ENCODE data around the gene SDHC. TPM values are rescaled to one million over a fixed set of nuclear protein-coding genes. Genes with fewer than 3 reads are reported as not detected.
A peak's percentile ranks its signal among the peaks of the same experiment; 100 is the strongest.
"Not testable (repeated sequence)": the region's sequence is repeated elsewhere in the genome, so short reads cannot be mapped to it uniquely, and the experiment has no call there.

Gene SDHC
- total and polyA plus RNA-seq, 2 of the 13 experiments (the other 11 are each of a cell fraction or from before 2014, with no cell fraction given), result 27.1 to 229 TPM

- Histone ChIP-seq H3K4me1 (ENCODE audit: insufficient read depth, low read length) (peaks cover 50% of the 10 kb centered on the region), H3K27ac (ENCODE audit: extremely low read length, insufficient read depth, low read length) (peak overlapping the region; percentile 74), H3K9ac (ENCODE audit: insufficient read depth, low read depth, low read length) (peak overlapping the region; percentile 90), H3K4me3 (replicated peaks in 1 of 3; ENCODE audit: insufficient read depth in 1 of 3, low read depth in 2 of 3, low read length in 3 of 3) (peak overlapping the region; percentile 60 to 83 (median 68)), H3K4me2 (ENCODE audit: low read depth, low read length) (peak overlapping the region; percentile 99)
- intact Hi-C loops (cut with micrococcal nuclease; ENCODE audit: unreplicated experiment); FAIRE-seq; ATAC-seq; H4K20me1 ChIP-seq (ENCODE audit: insufficient read depth, low read length); H3K36me3 ChIP-seq (replicated peaks in 1 of 2; ENCODE audit: control insufficient read depth in 1 of 2, insufficient read depth in 2 of 2, low read length in 2 of 2); CTCF ChIA-PET (ENCODE audit: low intra/inter-chr PET ratio, low total read pairs); H3K79me2 ChIP-seq (ENCODE audit: insufficient read depth, low read length); H3K9me3 ChIP-seq (ENCODE audit: low read length); BruUV-seq (replicated peaks); H3K27me3 ChIP-seq (ENCODE audit: control insufficient read depth in 1 of 2, insufficient read depth in 2 of 2, low read length in 2 of 2); DNase-seq (ENCODE audit: low spot score); H2AFZ ChIP-seq (ENCODE audit: low read length): not testable (repeated sequence)
- 0 out of 2 replicates have a peak, but pooled peaks have one; percentile 3 for TF ChIP-seq KDM3A (CRISPR knock-in tag; IDR thresholded peaks at IDR 0.05; ENCODE audit: low read depth)
- TF ChIP-seq, protein P1, sequence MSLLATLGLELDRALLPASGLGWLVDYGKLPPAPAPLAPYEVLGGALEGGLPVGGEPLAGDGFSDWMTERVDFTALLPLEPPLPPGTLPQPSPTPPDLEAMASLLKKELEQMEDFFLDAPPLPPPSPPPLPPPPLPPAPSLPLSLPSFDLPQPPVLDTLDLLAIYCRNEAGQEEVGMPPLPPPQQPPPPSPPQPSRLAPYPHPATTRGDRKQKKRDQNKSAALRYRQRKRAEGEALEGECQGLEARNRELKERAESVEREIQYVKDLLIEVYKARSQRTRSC (CRISPR knock-in tag; IDR thresholded peaks at IDR 0.05; ENCODE audit: low read depth), result 0 out of 2 replicates have a peak, but pooled peaks have one; percentile 0
- peak; percentile 75 for TF ChIP-seq ZBTB33 (CRISPR knock-in tag; IDR thresholded peaks at IDR 0.05)
- 0 out of 2 replicates have a peak, but pooled peaks have one; percentile 5 for TF ChIP-seq ZNF550 (CRISPR knock-in tag; IDR thresholded peaks at IDR 0.05; ENCODE audit: borderline replicate concordance)
- in situ Hi-C loops (cut with HindIII; ENCODE audit: extremely low pct_ligation_motif_present, low pct_unique_long_range_greater_than_20kb), result loop anchor here (10.0 kb wide), 1 partner anchor 164 kb away; the partner anchor contains the start of genes APOA2 and TOMM40L
- 74% methylated on average over 16 of the region's 16 CpGs for WGBS (ENCODE audit: low lambda C conversion rate)
- POLR2A ChIA-PET, result interaction anchor here (0.7 to 2.4 kb wide), 15 partner anchors 9 to 206 kb away, joined by 3 to 23 read pairs (median 7); partner anchors contain the start of genes ADAMTS4, APOA2, CFAP126 and NDUFS2
Observed at GRCh38 chr1:161389158-161389557, 75.0 kb downstream of the SDHC start.
